Limb (tissue), 2 donors: ENCODE measurements around the gene CFP.

Source experiments
- DNase-seq, 2 donors: peaks; one replicate each; pipeline ENCODE4 v3.0.0-alpha.2; 2016; ENCODE audit errors: extremely low spot score in 2 of 2

Gene CFP

DNA sequence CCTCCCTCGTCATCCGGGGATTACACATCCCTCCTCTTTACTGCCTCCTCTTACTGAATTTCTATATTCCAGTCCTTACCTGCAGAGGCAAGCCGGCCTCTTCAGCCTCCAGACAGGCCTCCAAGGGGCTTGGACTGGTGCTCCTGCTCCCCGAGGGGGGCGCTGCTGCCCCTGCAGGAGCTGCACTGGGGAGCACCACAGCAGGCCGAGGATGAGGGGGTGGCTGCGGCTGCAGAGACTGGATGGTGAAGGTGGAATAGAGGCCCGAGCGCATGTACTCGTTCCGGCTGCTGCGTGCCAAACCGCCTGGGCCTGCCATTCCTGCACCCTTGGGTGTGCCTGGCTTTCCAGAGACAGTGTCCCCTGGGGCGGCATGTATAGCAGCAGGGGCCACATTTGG, 9.1 kb upstream of the CFP start:
- DNase-seq, result no peak

DNA sequence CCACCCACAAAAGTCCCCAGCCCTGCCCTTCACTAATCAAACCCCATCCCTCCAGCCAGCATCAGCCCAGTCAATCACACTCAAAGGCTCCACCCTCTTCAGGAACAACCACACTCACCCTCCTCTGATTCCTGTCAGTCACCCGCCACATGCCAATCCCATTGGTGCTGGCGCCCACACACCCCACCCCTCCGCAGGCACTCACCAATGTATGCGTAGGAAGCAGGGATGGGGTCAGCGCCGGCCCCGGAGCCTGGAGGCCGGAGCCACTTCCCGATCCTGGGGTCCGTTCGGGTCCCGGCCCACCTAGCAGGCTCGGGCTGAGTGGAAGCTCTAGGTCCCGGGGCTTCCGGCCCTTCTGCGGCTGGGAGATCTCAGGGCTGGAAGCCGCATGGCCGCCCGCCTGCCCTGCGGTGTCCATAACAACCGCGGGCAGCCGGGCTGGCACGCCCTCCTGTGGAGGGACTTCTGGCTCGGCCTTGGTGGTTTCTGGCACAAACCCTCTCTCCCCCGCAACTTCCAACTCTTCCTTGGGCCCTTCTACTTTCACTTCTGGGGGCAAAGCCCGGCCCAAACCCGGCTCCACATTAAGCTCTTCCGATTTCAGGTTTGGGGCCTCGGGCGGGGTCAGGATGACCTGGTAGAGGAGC, 7.9 kb upstream of the CFP start:
- DNase-seq, result no peak

GRCh38 chrX:47634871-47635575, 5.3 kb upstream of the CFP start:
- no peak for DNase-seq

GRCh38 chrX:47633689-47634590, 4.2 kb upstream of the CFP start:
- no peak for DNase-seq

GRCh38 chrX:47632666-47633065, 2.9 kb upstream of the CFP start:
- DNase-seq, result no peak

- no peak for DNase-seq
These were observed 1.9 kb upstream of the CFP start for GRCh38 chrX:47631676-47632075.

DNA sequence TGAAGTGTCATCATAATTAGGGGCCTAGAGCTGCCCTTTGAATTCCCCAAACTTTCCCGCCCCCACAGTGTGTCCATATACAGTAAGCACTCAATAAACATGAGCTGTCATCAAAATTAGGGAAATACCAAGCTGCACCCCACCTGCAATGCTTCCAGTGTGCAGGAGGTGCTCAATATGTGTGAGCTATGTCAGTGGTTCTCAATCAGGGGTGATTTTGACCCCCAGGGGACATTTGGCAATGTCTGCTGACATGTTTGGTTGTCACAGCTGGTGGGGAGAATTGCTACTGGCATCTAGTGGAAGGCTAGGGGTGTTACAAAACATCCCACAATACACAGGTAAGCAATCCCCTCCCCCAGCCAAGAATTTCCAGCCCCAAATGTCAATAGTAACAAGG, 748 bp downstream of the CFP start:
- DNase-seq, result no peak

- no peak for DNase-seq
These were observed 4.4 kb downstream of the CFP start for GRCh38 chrX:47625365-47625764.

DNA sequence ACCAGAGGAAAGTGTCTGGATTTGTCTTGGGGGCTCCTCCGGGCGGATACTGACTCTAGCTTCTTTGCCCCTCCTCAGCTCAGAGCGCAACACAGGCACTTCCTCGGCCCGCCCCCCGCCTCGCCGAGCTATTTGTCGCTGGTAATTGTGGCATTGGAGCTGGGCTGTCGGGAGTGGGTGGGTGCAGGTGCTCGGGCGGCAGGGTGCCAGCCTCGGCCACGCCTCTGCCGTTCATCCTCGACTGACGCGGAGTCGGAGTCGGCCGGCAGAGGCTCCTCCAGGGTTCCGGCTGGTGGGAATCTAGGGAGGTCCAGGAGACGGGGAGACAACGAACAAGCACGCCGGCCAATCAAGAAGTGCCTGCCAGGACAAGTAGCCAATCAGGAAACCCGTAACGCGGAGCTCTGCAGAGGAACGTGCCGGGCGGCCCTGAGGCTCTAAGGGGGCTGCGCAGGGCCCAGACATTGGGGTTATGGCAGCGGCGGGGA, 6.1 kb downstream of the CFP start:
- DNase-seq, result peak; percentile 36 to 76

DNA sequence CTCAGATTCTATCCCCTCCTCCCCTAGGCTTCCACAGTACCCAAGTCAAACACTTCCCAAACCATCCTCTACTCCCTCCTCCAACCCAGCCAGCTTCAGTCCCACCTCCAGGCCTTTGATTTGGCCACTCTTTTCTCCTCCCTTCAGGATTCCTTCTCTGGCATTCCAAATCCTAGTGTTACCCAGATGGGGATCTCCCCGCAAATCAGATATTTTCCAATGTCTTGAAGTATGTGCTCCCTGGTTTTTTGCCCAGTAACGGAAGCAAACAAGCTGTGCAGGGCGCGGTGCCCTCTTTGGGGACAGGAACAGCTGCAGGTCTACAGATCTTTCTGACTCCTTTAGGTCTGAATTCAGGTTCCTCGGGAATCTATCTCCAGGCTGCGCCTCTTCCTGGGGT, 7.9 kb downstream of the CFP start:
- DNase-seq, result no peak

DNA sequence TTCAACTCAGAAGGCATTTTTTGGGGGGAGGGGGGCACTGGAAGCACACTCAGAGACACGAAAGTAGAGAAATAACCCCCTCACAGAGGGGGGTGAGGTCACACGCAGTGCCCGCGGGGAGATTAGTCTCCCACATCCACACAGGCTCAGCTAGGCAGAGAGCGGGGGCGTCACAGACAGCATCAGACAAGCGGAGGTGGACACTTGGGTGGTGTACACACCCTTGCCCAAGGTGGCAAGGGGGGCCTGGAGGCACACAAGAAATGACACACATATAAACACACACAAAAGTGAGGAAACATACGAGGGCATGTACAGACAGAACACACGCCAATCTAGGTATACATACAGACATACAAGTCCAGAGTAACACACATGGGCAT, 9.4 kb downstream of the CFP start:
- DNase-seq, result no peak

- peak; percentile 67 to 87 for DNase-seq
These were observed 10.0 kb downstream of the CFP start, which contains the start of gene SYN1 for GRCh38 chrX:47619486-47620302. Gene SYN1 (minus strand): TSS chrX:47619857. CDS start chrX:47619728, 129 bp downstream.

GRCh38 chrX:47618923-47619485, 10.7 kb downstream of the CFP start:
- DNase-seq, result no peak

GRCh38 chrX:47614618-47615017, 15.1 kb downstream of the CFP start:
- no peak for DNase-seq

GRCh38 chrX:47613082-47613481, 16.6 kb downstream of the CFP start:
- DNase-seq, result no peak

- no peak for DNase-seq
These were observed 17.3 kb downstream of the CFP start for GRCh38 chrX:47612418-47612817.

DNA sequence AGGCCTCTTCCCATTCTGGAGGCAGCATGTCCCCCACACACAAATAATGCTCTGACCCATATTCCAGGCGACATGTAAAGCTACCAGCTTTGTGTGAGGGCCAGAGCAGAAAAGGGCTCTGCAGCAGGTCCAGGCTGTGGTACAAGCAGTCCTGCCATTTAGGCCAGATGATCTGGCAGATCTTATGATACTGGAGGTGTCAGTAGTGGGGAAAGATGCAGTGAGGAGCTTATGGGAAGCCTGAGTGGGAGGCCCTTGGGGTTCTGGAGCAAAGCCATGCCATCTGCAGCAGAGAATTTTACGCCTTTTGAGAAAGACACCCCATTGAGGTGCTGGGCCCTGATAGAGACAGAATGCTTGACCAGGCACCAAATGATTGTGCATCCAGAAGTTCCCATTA, 17.8 kb downstream of the CFP start:
- DNase-seq, result no peak

GRCh38 chrX:47611489-47611888, 18.2 kb downstream of the CFP start:
- DNase-seq, result no peak

GRCh38 chrX:47610511-47610910, 19.2 kb downstream of the CFP start:
- no peak for DNase-seq

DNA sequence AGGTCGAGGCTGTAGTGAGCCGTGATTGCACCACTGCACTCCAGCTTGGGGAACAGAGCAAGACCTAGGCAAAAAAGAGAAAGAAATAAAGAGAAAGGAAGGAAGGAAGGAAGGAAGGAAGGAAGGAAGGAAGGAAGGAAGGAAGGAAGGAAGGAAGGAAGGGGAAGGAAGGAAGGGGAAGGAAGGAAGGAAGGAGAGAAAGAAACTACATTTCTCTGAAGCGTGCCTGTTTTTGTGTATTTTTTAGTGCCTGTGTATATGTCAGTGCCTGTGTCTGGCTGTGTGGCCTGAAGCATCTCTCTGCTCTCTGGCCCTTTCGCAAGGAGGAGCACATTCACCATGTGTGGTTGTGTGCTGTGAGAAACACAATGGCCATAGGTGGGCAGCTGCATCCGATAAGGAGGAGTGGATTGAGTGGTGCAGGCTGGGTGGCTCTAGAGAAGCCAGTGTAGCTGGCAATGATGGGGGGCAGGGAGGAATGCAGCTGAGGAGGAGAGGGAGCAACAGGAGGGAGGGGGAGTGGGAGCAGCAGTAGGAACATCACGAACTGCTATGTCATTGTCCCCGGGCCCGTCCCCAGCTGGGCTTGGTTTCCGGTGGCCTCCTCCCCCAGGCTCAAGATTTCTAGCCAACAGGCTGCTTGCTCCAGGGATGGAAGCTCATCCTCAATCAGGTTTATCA, 21.5 kb downstream of the CFP start:
- no peak for DNase-seq
